HepG2 (cell line): Measurements from ENCODE around the gene HLA-DRA.

Source experiments
- AHR ChIP-seq: IDR thresholded peaks from 2 replicates; pipeline ENCODE4 v1.6.1; 2018; ENCODE audit warnings: missing genetic modification reagents, missing compliant biosample characterization
- ATF7 ChIP-seq, 2 experiments: fragments of 450-650 bp in 1 of 2; sonication (generic) in 1 of 2; formaldehyde crosslinking in 1 of 2; IDR thresholded peaks; 2 replicates each; pipeline versions ENCODE4 v1.4.0 to v1.6.1; 2016 to 2020; ENCODE audit warnings: antibody characterized with exemption in 1 of 2, mild to moderate bottlenecking in 1 of 2, missing genetic modification reagents in 1 of 2
- EZH2 ChIP-seq: conservative IDR thresholded peaks from 2 replicates; pipeline ENCODE4 v1.6.1; 2012; ENCODE audit warnings: mild to moderate bottlenecking, low read depth, low read length, moderate library complexity
- HDAC2 ChIP-seq: sonication (generic); formaldehyde crosslinking; IDR thresholded peaks from 2 replicates; pipeline ENCODE4 v1.4.0; 2020; ENCODE audit warnings: missing genetic modification reagents
- HNRNPLL ChIP-seq: fragments of 200-400 bp; formaldehyde crosslinking; IDR thresholded peaks from 2 replicates; pipeline ENCODE4 v1.6.1; 2017; ENCODE audit warnings: mild to moderate bottlenecking, low read depth, low read length; ENCODE audit not compliant: poor library complexity, severe bottlenecking
- MTF1 ChIP-seq: sonication (generic); formaldehyde crosslinking; IDR thresholded peaks from 2 replicates; pipeline ENCODE4 v1.5.0; 2020; ENCODE audit warnings: missing genetic modification reagents
- ZFYVE20 ChIP-seq: sonication (generic); formaldehyde crosslinking; IDR thresholded peaks from 2 replicates; pipeline ENCODE4 v1.8.0; 2023; ENCODE audit warnings: low read depth, mild to moderate bottlenecking, moderate library complexity, missing genetic modification reagents, borderline replicate concordance
- ZNF367 ChIP-seq: sonication (generic); formaldehyde crosslinking; IDR thresholded peaks from 2 replicates; pipeline ENCODE4 v1.4.0; 2020; ENCODE audit warnings: missing genetic modification reagents, borderline replicate concordance
- ZNF431 ChIP-seq: sonication (generic); formaldehyde crosslinking; IDR thresholded peaks from 2 replicates; pipeline ENCODE4 v1.9.0; 2022; ENCODE audit warnings: missing genetic modification reagents, low read depth, mild to moderate bottlenecking, borderline replicate concordance
- TF ChIP-seq, protein P1 (sequence below): IDR thresholded peaks from 2 replicates; pipeline ENCODE4 v1.6.1; 2012; ENCODE audit warnings: inconsistent platforms
- TF ChIP-seq, protein P2 (sequence below): sonication (generic); formaldehyde crosslinking; IDR thresholded peaks from 2 replicates; pipeline ENCODE4 v1.5.0; 2020; ENCODE audit warnings: mild to moderate bottlenecking, missing genetic modification reagents, moderate library complexity
- TF ChIP-seq, protein P3 (sequence below): sonication (generic); formaldehyde crosslinking; IDR thresholded peaks from 2 replicates; pipeline ENCODE4 v1.5.0; 2020; ENCODE audit warnings: mild to moderate bottlenecking, low read depth, missing genetic modification reagents, borderline replicate concordance
- TF ChIP-seq, protein P4 (sequence below): sonication (generic); formaldehyde crosslinking; IDR thresholded peaks from 2 replicates; pipeline ENCODE4 v1.4.0; 2020; ENCODE audit warnings: low read depth, missing genetic modification reagents

DNA sequence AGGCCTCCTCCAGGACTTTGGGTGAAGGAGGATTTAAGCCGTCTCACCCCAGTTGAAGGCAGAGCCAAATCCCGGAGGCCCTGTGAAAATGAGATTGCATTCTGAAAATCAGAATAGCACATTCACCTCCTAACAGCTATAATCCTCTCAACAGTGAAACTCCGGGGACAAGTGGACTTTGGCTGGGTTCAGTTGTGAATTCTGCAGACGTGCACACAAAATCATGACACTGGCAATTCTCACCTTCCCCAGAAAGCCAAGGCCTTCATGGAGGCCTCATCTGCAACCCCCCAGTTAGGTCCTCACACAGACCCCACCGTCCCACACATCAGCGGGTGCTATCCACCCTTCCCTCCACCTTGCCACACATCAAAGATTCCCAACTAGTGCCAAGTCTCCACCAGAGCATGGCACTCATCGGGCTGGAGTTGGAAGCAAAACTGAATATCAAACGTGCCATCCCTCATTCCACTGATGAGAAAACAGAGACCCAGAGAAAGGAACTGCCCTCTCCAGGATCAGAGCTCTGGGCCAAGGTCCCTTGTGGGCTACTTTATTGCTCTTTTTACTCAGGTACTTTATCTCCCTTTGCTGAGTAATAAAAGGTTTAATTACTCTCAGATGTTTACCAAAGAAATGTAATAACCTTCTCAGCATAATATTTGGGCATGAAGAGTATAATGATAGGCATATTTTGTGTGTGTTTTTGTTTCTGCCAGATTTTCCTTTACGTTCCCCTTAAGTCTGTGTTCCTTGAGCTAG is 27.9 kb upstream of the HLA-DRA start:
- TF ChIP-seq MTF1 (CRISPR knock-in tag) (no peak), ZNF367 (CRISPR knock-in tag) (no peak), HNRNPLL (no peak), AHR (CRISPR knock-in tag) (no peak), ATF7 (IDR thresholded peaks at IDR 0.05) (no peak), ATF7 (CRISPR knock-in tag; IDR thresholded peaks at IDR 0.05) (no peak), ZFYVE20 (no peak), ZNF431 (CRISPR knock-in tag) (no peak), EZH2 (no peak), HDAC2 (CRISPR knock-in tag) (no peak)
- TF ChIP-seq, protein P1, sequence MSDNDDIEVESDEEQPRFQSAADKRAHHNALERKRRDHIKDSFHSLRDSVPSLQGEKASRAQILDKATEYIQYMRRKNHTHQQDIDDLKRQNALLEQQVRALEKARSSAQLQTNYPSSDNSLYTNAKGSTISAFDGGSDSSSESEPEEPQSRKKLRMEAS: no peak
- TF ChIP-seq, protein P2, sequence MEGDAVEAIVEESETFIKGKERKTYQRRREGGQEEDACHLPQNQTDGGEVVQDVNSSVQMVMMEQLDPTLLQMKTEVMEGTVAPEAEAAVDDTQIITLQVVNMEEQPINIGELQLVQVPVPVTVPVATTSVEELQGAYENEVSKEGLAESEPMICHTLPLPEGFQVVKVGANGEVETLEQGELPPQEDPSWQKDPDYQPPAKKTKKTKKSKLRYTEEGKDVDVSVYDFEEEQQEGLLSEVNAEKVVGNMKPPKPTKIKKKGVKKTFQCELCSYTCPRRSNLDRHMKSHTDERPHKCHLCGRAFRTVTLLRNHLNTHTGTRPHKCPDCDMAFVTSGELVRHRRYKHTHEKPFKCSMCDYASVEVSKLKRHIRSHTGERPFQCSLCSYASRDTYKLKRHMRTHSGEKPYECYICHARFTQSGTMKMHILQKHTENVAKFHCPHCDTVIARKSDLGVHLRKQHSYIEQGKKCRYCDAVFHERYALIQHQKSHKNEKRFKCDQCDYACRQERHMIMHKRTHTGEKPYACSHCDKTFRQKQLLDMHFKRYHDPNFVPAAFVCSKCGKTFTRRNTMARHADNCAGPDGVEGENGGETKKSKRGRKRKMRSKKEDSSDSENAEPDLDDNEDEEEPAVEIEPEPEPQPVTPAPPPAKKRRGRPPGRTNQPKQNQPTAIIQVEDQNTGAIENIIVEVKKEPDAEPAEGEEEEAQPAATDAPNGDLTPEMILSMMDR (CRISPR knock-in tag): no peak
- TF ChIP-seq, protein P3, sequence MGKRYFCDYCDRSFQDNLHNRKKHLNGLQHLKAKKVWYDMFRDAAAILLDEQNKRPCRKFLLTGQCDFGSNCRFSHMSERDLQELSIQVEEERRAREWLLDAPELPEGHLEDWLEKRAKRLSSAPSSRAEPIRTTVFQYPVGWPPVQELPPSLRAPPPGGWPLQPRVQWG (CRISPR knock-in tag): no peak
- TF ChIP-seq, protein P4, sequence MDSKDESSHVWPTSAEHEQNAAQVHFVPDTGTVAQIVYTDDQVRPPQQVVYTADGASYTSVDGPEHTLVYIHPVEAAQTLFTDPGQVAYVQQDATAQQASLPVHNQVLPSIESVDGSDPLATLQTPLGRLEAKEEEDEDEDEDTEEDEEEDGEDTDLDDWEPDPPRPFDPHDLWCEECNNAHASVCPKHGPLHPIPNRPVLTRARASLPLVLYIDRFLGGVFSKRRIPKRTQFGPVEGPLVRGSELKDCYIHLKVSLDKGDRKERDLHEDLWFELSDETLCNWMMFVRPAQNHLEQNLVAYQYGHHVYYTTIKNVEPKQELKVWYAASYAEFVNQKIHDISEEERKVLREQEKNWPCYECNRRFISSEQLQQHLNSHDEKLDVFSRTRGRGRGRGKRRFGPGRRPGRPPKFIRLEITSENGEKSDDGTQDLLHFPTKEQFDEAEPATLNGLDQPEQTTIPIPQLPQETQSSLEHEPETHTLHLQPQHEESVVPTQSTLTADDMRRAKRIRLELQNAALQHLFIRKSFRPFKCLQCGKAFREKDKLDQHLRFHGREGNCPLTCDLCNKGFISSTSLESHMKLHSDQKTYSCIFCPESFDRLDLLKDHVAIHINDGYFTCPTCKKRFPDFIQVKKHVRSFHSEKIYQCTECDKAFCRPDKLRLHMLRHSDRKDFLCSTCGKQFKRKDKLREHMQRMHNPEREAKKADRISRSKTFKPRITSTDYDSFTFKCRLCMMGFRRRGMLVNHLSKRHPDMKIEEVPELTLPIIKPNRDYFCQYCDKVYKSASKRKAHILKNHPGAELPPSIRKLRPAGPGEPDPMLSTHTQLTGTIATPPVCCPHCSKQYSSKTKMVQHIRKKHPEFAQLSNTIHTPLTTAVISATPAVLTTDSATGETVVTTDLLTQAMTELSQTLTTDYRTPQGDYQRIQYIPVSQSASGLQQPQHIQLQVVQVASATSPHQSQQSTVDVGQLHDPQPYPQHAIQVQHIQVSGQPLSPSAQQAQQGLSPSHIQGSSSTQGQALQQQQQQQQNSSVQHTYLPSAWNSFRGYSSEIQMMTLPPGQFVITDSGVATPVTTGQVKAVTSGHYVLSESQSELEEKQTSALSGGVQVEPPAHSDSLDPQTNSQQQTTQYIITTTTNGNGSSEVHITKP (CRISPR knock-in tag): no peak
